Heart left ventricle (tissue), 16 donors: ENCODE data around the gene PI4K2A. TPM values are rescaled to one million over a fixed set of nuclear protein-coding genes. Genes with fewer than 3 reads are reported as not detected.
A peak's percentile ranks its signal among the peaks of the same experiment; 100 is the strongest.

Experiments used
- ATAC-seq, 4 donors: fragments of 200-7000 bp; cut with Tn5 transposase; one replicate each; pipeline ENCODE4 v1.9.1; 2020 to 2022; ENCODE audit warnings: moderate library complexity in 4 of 4, mild to moderate bottlenecking in 3 of 4, moderate number of reproducible peaks in 1 of 4
- DNase-seq, 5 donors: peaks; one replicate each; pipeline ENCODE4 v3.0.0-alpha.2; 2020
- H3K27ac ChIP-seq, 12 donors: fragments of 200-600 bp; sonication (generic) in 4 of 12; one replicate each; pipeline versions ENCODE4 v1.5.0 to v1.8.0; 2016 to 2022; ENCODE audit warnings: mild to moderate bottlenecking in 2 of 12
- H3K27me3 ChIP-seq, 9 donors: fragments of 200-600 bp; sonication (generic) in 2 of 9; one replicate each; pipeline versions ENCODE4 v1.5.1 to v1.8.0; 2016 to 2022; ENCODE audit warnings: mild to moderate bottlenecking in 3 of 9
- H3K36me3 ChIP-seq, 9 donors: fragments of 200-600 bp; sonication (generic) in 2 of 9; one replicate each; pipeline versions ENCODE4 v1.5.0 to v1.8.0; 2018 to 2022; ENCODE audit warnings: mild to moderate bottlenecking in 2 of 9
- H3K4me1 ChIP-seq, 12 donors: fragments of 200-600 bp; sonication (generic) in 4 of 12; one replicate each; pipeline versions ENCODE4 v1.5.0 to v1.8.0; 2016 to 2022; ENCODE audit warnings: mild to moderate bottlenecking in 3 of 12
- H3K4me3 ChIP-seq, 12 donors: fragments of 200-600 bp; sonication (generic) in 4 of 12; one replicate each; pipeline versions ENCODE4 v1.5.0 to v1.8.0; 2017 to 2022; ENCODE audit warnings: mild to moderate bottlenecking in 9 of 12, moderate library complexity in 4 of 12
- H3K9me3 ChIP-seq, 12 donors: fragments of 200-600 bp; sonication (generic) in 4 of 12; one replicate each; pipeline versions ENCODE4 v1.5.0 to v1.8.0; 2016 to 2022; ENCODE audit warnings: mild to moderate bottlenecking in 1 of 12
- CTCF ChIP-seq, 12 donors: fragments of 200-600 bp; sonication (generic) in 4 of 12; IDR thresholded peaks; one replicate each; pipeline versions ENCODE4 v1.5.0 to v1.8.0; 2018 to 2022; ENCODE audit warnings: antibody characterized with exemption in 12 of 12, mild to moderate bottlenecking in 5 of 12
- POLR2A ChIP-seq, 2 donors: fragments of 450-650 bp; IDR thresholded peaks; one replicate each; pipeline ENCODE4 v1.6.1; 2017; ENCODE audit warnings: antibody characterized with exemption in 2 of 2, mild to moderate bottlenecking in 2 of 2, moderate library complexity in 2 of 2
- WGBS, 4 donors: extraction: QIAGEN DNeasy Blood & Tissue Kit in 2 of 4; methylation state at CpG; one replicate each; pipeline versions ENCODE4 v1.1.5 to v1.1.7; 2013 to 2018; 5-methylcytosine and 5-hydroxymethylcytosine counted together
- intact Hi-C, 10 donors: fragments of 100-400 bp; cut with DNase I; formaldehyde crosslinking; loops; one replicate each; pipeline versions ENCODE4 v1.11.1 to v1.14.2; 2022
- polyA plus RNA-seq, 2 donors: library from polyadenylated mRNA; stranded (reverse); fragments of 200-250 nt; gene quantifications; one replicate each; pipeline ENCODE4 v1.2.3, GENCODE V29; 2013
- total RNA-seq, 9 donors: library from RNA; depleted of rRNA in 2 of 9; stranded (reverse); fragments of >200 nt in 2 of 9; fragmentation: NEBNext Ultra II Directional in 3 of 9; extraction: Animal tissue kit (Norgen Biotek cat#: 25700) in 3 of 9; gene quantifications; one replicate each; pipeline versions ENCODE4 v1.1.0 to v1.2.4, GENCODE V29; 2016 to 2023
- donor health status: ischemic (EF 13 %, LVEDD 7.1; RV severe dilation, severe dysfunction).
- donor health status: healthy with polysubstance abuse.
- donor health status: DM: no; HTN: yes; CAD: no.
- donor health status: DM: no; HTN: no; CAD: no.
- donor health status: ischemic (EF 25% LVEDD 6.9; RV normal size, moderate dysfunction).
- donor health status: ischemic (EF 25% LVEDD 5.7; RV mildly dilated, moderate dysfunction).
- donor health status: healthy.
- donor health status: DM: yes; HTN: yes; CAD: no.
- donor health status: ischemic (EF 35%, LVEDD 5.7; RV mildly dilated, moderate dysfunction).
- donor health status: nonischemic (EF 11% LVEDD 7.7; RV severe dilation, severe dysfunction).
- donor health status: DM: yes; HTN: yes; CAD: no.
- donor health status: PGD.
- donor health status: ischemic (EF 29% LVEDD 5.4; RV normal size, mild dysfunction).
- donor health status: nonischemic (EF 23%, LVEDD 6.1; RV moderate dilation, normal function).

Gene PI4K2A
- total and polyA plus RNA-seq, 11 donors: 5.6 to 36.8 (median 17.3) TPM

GRCh38 chr10:97721871-97722780 is 81.7 kb downstream of the PI4K2A start:
- WGBS, 4 donors: 76 to 92% (median 87%) methylated on average over 12 of the region's 12 CpGs
- intact Hi-C loops: no loop called here
- DNase-seq: no peak
- no peaks in the 10 kb centered on the region for H3K9me3 ChIP-seq
- no peak for ATAC-seq
- no peaks in the 10 kb centered on the region for H3K27me3 ChIP-seq
- no peak for TF ChIP-seq POLR2A (IDR thresholded peaks at IDR 0.05)
- no peak for TF ChIP-seq CTCF (IDR thresholded peaks at IDR 0.05)
- H3K27ac ChIP-seq: peak overlapping the region in 1 of 12 donors; percentile 12
- H3K36me3 ChIP-seq: peaks cover 0 to 9% (median 0%) of the 10 kb centered on the region in 9 donors
- peaks cover 0 to 26% (median 15%) of the 10 kb centered on the region in 12 donors for H3K4me1 ChIP-seq
- H3K4me3 ChIP-seq: no peak overlapping the region

- 67 to 90% (median 87%) methylated on average over 2 to 3 of the region's 3 CpGs for WGBS, 4 donors
- no peaks in the 10 kb centered on the region for H3K9me3 ChIP-seq
- H3K4me1 ChIP-seq: peaks cover 0 to 19% (median 14%) of the 10 kb centered on the region in 12 donors
- intact Hi-C loops: no loop called here
- no peak for ATAC-seq
- H3K4me3 ChIP-seq: no peak overlapping the region
- no peak for DNase-seq
- TF ChIP-seq POLR2A (IDR thresholded peaks at IDR 0.05) (no peak), CTCF (IDR thresholded peaks at IDR 0.05) (no peak)
- H3K36me3 ChIP-seq: peaks cover 0 to under 1% (median 0%) of the 10 kb centered on the region in 9 donors
- no peak overlapping the region for H3K27ac ChIP-seq
- no peaks in the 10 kb centered on the region for H3K27me3 ChIP-seq
Observed at GRCh38 chr10:97723001-97723400, 82.5 kb downstream of the PI4K2A start.

- Histone ChIP-seq H3K4me3 (no peak overlapping the region), H3K9me3 (no peaks in the 10 kb centered on the region), H3K27me3 (no peaks in the 10 kb centered on the region), H3K4me1 (peaks cover 0 to 8% (median under 1%) of the 10 kb centered on the region in 12 donors), H3K36me3 (no peaks in the 10 kb centered on the region), H3K27ac (no peak overlapping the region)
- no peak for DNase-seq
- peak in 2 of 4 donors; percentile 20 to 36 for ATAC-seq
- WGBS, 4 donors: 66 to 71% (median 69%) methylated on average over 5 of the region's 5 CpGs
- intact Hi-C loops: no loop called here
- TF ChIP-seq CTCF (IDR thresholded peaks at IDR 0.05): no peak
- no peak for TF ChIP-seq POLR2A (IDR thresholded peaks at IDR 0.05)
Observed at GRCh38 chr10:97724341-97724941, 84.0 kb downstream of the PI4K2A start.

Other genes starting within 250 kb of the PI4K2A start
- gene RRP12, start 239.3 kb upstream of the PI4K2A start, total RNA-seq: 10 to 100 TPM in 8 of 9 donors, 1 to 10 TPM in 1; 6.0 to 34.1 (median 18.3) TPM
- gene RRP12, start 239.3 kb upstream of the PI4K2A start, polyA plus RNA-seq: 10 to 100 TPM; 32.7 to 61.2 TPM
- gene PGAM1, start 214.5 kb upstream of the PI4K2A start, total RNA-seq: 100 to 1,000 TPM; 204 to 343 (median 250) TPM
- gene PGAM1, start 214.5 kb upstream of the PI4K2A start, polyA plus RNA-seq: 100 to 1,000 TPM in 1 of 2 donors, 10 to 100 TPM in 1; 41.6 to 436 TPM
- gene EXOSC1, start 194.7 kb upstream of the PI4K2A start, total RNA-seq: 10 to 100 TPM; 14.8 to 24.6 (median 16.9) TPM
- gene EXOSC1, start 194.7 kb upstream of the PI4K2A start, polyA plus RNA-seq: 10 to 100 TPM; 26.0 to 34.5 TPM
- gene ZDHHC16, start 194.5 kb upstream of the PI4K2A start, total RNA-seq: 10 to 100 TPM; 16.2 to 36.8 (median 25.2) TPM
- gene ZDHHC16, start 194.5 kb upstream of the PI4K2A start, polyA plus RNA-seq: 10 to 100 TPM; 21.3 to 59.5 TPM
- 10 to 100 TPM; 30.2 to 63.5 (median 48.1) TPM for gene MMS19, start 142.2 kb upstream of the PI4K2A start, total RNA-seq
- gene MMS19, start 142.2 kb upstream of the PI4K2A start, polyA plus RNA-seq: 10 to 100 TPM; 43.9 to 52.0 TPM
- gene UBTD1, start 141.7 kb upstream of the PI4K2A start, total RNA-seq: 10 to 100 TPM; 18.2 to 42.9 (median 27.7) TPM
- 10 to 100 TPM; 49.0 to 49.7 TPM for gene UBTD1, start 141.7 kb upstream of the PI4K2A start, polyA plus RNA-seq
- gene ANKRD2, start 67.9 kb upstream of the PI4K2A start, total RNA-seq: 1,000 to 10,000 TPM in 1 of 9 donors, 100 to 1,000 TPM in 6, 10 to 100 TPM in 2; 56.7 to 2,367 (median 517) TPM
- gene ANKRD2, start 67.9 kb upstream of the PI4K2A start, polyA plus RNA-seq: 100 to 1,000 TPM; 450 to 857 TPM
- 10 to 100 TPM in 8 of 9 donors, 1 to 10 TPM in 1; 7.5 to 82.6 (median 19.2) TPM for gene HOGA1, start 56.3 kb upstream of the PI4K2A start, total RNA-seq
- gene HOGA1, start 56.3 kb upstream of the PI4K2A start, polyA plus RNA-seq: 10 to 100 TPM; 35.2 to 73.4 TPM
- 1 to 10 TPM in 2 of 9 donors, under 1 TPM in 7; 0.24 to 2.1 (median 0.58) TPM for gene C10orf62, start 51.0 kb upstream of the PI4K2A start, total RNA-seq
- 1 to 10 TPM; 1.3 to 1.8 TPM for gene C10orf62, start 51.0 kb upstream of the PI4K2A start, polyA plus RNA-seq
- 10 to 100 TPM in 6 of 9 donors, 1 to 10 TPM in 3; 7.2 to 21.0 (median 10.8) TPM for gene MORN4, start 7.2 kb upstream of the PI4K2A start, total RNA-seq
- 10 to 100 TPM; 16.1 to 31.7 TPM for gene MORN4, start 7.2 kb upstream of the PI4K2A start, polyA plus RNA-seq
- gene AVPI1, start 46.6 kb downstream of the PI4K2A start, total RNA-seq: 10 to 100 TPM in 4 of 9 donors, 1 to 10 TPM in 5; 7.0 to 13.0 (median 9.9) TPM
- 10 to 100 TPM in 1 of 2 donors, 1 to 10 TPM in 1; 6.6 to 38.6 TPM for gene AVPI1, start 46.6 kb downstream of the PI4K2A start, polyA plus RNA-seq
- 10 to 100 TPM in 2 of 9 donors, 1 to 10 TPM in 7; 4.4 to 17.2 (median 6.8) TPM for gene MARVELD1, start 73.1 kb downstream of the PI4K2A start, total RNA-seq
- 10 to 100 TPM in 1 of 2 donors, 1 to 10 TPM in 1; 3.0 to 10.1 TPM for gene MARVELD1, start 73.1 kb downstream of the PI4K2A start, polyA plus RNA-seq
- gene ZFYVE27, start 96.5 kb downstream of the PI4K2A start, total RNA-seq: 10 to 100 TPM in 8 of 9 donors, 1 to 10 TPM in 1; 7.3 to 16.1 (median 13.1) TPM
- 10 to 100 TPM in 1 of 2 donors, 1 to 10 TPM in 1; 9.5 to 28.5 TPM for gene ZFYVE27, start 96.5 kb downstream of the PI4K2A start, polyA plus RNA-seq
- 1 to 10 TPM in 5 of 9 donors, under 1 TPM in 4; 0.12 to 3.7 (median 1.8) TPM for gene SFRP5, start 131.3 kb downstream of the PI4K2A start, total RNA-seq
- 1 to 10 TPM in 1 of 2 donors, under 1 TPM in 1; 1.00 to 1.3 TPM for gene SFRP5, start 131.3 kb downstream of the PI4K2A start, polyA plus RNA-seq
- 1 to 10 TPM in 1 of 9 donors, under 1 TPM in 7, not detected in 1; 0.06 to 1.1 (median 0.16) TPM for gene GOLGA7B, start 209.2 kb downstream of the PI4K2A start, total RNA-seq
- gene GOLGA7B, start 209.2 kb downstream of the PI4K2A start, polyA plus RNA-seq: under 1 TPM; 0.11 to 0.19 TPM